ENCODE measurements around the gene IDUA.
"Not testable (repeated sequence)": the region's sequence is repeated elsewhere in the genome, so short reads cannot be mapped to it uniquely, and the experiment has no call there.

- TF ChIP-seq CTCF, POLR2A (IDR thresholded peaks at IDR 0.05): not testable (repeated sequence)
These were observed 67.0 kb downstream of the IDUA start for GRCh38 chr4:1053891-1054290.
